ENCODE data around the gene NEURL3.

NEURL3 gene

DNA sequence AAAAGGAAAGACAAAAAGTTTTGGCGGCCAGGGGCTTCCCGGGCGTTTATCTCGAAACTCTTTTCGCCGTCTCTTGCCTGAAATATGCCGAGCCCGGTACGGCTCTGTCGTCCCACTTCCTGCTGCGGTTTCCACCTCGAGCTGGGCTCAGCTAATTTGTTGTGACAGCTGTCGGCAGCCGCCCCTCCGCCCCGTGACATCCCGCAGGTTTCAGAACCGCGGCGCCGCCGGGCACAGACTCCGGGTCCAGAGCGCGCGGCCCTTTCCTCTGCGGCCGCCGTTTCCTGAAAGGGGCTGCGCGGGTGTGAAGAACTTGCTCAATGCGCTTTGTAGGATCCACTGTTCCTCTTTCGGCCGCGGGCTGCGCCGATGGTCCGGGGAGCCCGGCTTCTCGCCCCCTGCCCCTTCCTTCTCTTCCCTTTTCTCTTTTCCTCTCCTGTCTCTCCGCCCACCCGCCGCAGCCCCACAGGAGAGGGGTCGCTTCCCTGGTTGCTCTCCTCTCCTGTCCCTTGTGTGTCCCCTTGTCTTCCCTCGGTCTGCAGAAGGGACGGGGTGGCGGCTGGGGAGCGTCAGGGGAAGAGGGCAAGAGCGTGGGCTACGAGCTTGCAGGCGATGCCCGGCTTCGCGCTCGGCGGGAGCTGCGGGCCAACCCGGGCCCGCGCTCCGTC lies 32.0 kb upstream of the NEURL3 start:
- H3K36me3 ChIP-seq: peaks cover 17 to 33% (median 22%) of the 10 kb centered on the region in 11 experiments
- H3K27me3 ChIP-seq: no peaks in the 10 kb centered on the region; a peak in 1 of 22 replicates
- peaks cover 0 to 5% (median 0%) of the 10 kb centered on the region in 11 experiments; a peak in 6 of 22 replicates for H3K9me3 ChIP-seq (replicated peaks in 1 of 11)
- peaks cover 69 to 85% (median 81%) of the 10 kb centered on the region in 10 experiments for H3K4me1 ChIP-seq
- TF ChIP-seq Cebpa-rat (IDR thresholded peaks at IDR 0.05): peak in 8 of 11 experiments; percentile 44 to 72 (median 68); a peak in 13 of 22 replicates
- H3K4me3 ChIP-seq: peak overlapping the region; percentile 76 to 95 (median 82)
- peak overlapping the region; percentile 94 to 99 (median 98) for H3K27ac ChIP-seq
- peak overlapping the region; percentile 93 to 99 (median 97) for H3K9ac ChIP-seq
- H4K20me1 ChIP-seq: peaks cover 49 to 55% (median 52%) of the 10 kb centered on the region in 11 experiments
- H3K4me2 ChIP-seq: peak overlapping the region; percentile 97 to 100 (median 99)

DNA sequence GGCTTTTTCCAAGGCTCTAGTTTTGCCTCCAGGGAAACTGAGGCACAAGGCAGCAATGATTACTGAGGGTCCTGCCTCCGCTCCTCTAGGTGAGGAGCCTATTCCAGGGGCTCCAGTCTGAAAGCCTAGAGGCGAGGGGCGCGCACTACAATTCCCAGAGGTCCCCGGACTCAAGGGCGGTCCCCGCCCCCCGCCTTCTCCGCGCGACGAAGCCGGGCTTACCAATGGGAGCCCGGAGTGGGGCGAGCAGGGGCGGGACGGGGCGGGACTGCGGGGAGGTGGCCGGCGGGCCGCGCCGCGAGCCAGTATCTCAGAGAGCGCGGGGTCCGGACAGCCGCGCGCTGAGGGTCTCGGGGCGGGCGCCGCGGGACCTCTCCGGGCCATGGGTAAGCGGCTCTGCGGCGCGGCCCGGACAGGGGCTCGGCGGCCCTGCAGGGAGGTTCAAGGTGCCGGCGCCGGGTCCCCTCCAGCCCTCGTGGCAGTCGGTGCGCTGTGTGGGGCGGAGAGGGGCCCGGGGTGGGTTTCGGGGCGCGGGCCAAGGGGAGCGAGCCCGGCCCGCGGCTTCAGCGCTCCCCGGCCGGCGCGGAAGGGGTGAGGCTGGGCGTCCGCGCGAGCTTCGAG lies 31.4 kb upstream of the NEURL3 start, which contains the start of gene ARID5A:
Gene ARID5A (plus strand): TSS at position 308 of the 621 bp plus-strand sequence. CDS start 75 bp downstream, at position 383.
- TF ChIP-seq Cebpa-rat (IDR thresholded peaks at IDR 0.05): no peak
- no peaks in the 10 kb centered on the region for H3K9me3 ChIP-seq (replicated peaks in 1 of 11)
- peak within 1 kb of the TSS; percentile 97 to 100 (median 99) for H3K4me2 ChIP-seq
- H3K27me3 ChIP-seq: no peaks in the 10 kb centered on the region; a peak in 1 of 22 replicates
- H3K4me3 ChIP-seq: peak within 1 kb of the TSS; percentile 76 to 95 (median 82)
- H3K36me3 ChIP-seq: peaks cover 10 to 26% (median 15%) of the 10 kb centered on the region in 11 experiments; a peak in 20 of 22 replicates
- peak within 1 kb of the TSS; percentile 93 to 99 (median 97) for H3K9ac ChIP-seq
- peak within 1 kb of the TSS; percentile 94 to 99 (median 98) for H3K27ac ChIP-seq
- peaks cover 69 to 85% (median 81%) of the 10 kb centered on the region in 10 experiments for H3K4me1 ChIP-seq
- H4K20me1 ChIP-seq: peaks cover 42 to 49% (median 45%) of the 10 kb centered on the region in 11 experiments

DNA sequence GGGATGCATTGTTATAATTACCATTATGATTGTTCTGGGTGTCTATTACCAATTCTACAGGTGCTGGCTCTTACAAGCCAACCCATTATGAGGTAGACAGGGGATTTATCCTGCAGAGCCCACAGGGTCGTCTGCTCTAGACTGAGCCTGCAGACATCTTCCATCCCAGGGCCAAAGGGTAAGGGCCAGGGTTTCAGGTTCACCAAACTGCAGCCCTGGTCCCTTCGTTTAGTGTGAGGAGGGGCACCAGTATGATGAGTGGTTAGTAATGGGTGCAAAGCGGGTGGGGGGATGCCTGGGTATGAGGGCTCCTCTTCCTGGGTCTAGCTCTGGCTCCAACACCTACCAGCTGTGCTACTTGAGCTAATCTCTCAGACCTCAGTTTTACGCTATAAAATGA lies 30.2 kb upstream of the NEURL3 start:
- Histone ChIP-seq H3K9me3 (replicated peaks in 1 of 11) (no peaks in the 10 kb centered on the region), H3K9ac (peak overlapping the region in 3 of 11 experiments; percentile 4 to 96 (median 96); a peak in 3 of 22 replicates), H3K27ac (peak overlapping the region in 4 of 11 experiments; percentile 92 to 99 (median 97); a peak in 6 of 22 replicates), H3K36me3 (peaks cover 0 to 14% (median 6%) of the 10 kb centered on the region in 11 experiments; a peak in 15 of 22 replicates), H3K4me1 (peaks cover 76 to 90% (median 89%) of the 10 kb centered on the region in 10 experiments), H3K27me3 (no peaks in the 10 kb centered on the region; a peak in 1 of 22 replicates), H4K20me1 (peaks cover 30 to 37% (median 33%) of the 10 kb centered on the region in 11 experiments), H3K4me3 (no peak overlapping the region), H3K4me2 (peak overlapping the region; percentile 92 to 100 (median 98))
- no peak for TF ChIP-seq Cebpa-rat (IDR thresholded peaks at IDR 0.05)

DNA sequence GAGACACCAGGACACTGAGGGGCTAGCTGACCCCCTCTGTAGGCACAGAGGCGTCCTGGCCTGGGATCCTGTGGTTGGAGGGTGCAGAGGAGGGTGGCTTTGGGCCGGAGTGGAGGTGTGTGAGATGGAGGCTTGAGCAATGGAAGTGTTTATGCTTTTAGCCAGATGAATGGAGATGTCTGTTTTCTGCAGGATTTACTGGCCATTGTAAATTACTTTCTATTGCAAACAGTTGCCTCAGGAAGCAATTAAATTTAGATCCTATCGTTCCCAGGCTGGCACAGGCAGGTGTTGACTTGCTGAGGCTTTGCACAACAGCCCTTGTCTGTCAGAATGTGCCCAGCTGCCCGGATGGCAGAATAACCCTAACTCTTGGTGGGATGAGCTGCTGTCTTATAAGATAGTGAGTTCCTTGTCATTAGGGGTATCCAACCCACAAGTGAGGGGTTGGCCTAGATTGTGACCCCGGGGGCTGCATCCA lies 29.6 kb upstream of the NEURL3 start:
- Histone ChIP-seq H3K9ac (peak overlapping the region in 9 of 11 experiments; percentile 6 to 96 (median 63); a peak in 14 of 22 replicates), H3K4me1 (peaks cover 76 to 90% (median 89%) of the 10 kb centered on the region in 10 experiments), H3K27ac (peak overlapping the region; percentile 67 to 98 (median 88); a peak in 16 of 22 replicates), H3K27me3 (no peaks in the 10 kb centered on the region; a peak in 1 of 22 replicates), H3K4me3 (no peak overlapping the region), H3K36me3 (peaks cover 0 to 8% (median 0%) of the 10 kb centered on the region in 11 experiments; a peak in 5 of 22 replicates), H4K20me1 (peaks cover 24 to 31% (median 27%) of the 10 kb centered on the region in 11 experiments), H3K9me3 (replicated peaks in 1 of 11) (no peaks in the 10 kb centered on the region), H3K4me2 (peak overlapping the region; percentile 92 to 100 (median 98))
- no peak for TF ChIP-seq Cebpa-rat (IDR thresholded peaks at IDR 0.05)

DNA sequence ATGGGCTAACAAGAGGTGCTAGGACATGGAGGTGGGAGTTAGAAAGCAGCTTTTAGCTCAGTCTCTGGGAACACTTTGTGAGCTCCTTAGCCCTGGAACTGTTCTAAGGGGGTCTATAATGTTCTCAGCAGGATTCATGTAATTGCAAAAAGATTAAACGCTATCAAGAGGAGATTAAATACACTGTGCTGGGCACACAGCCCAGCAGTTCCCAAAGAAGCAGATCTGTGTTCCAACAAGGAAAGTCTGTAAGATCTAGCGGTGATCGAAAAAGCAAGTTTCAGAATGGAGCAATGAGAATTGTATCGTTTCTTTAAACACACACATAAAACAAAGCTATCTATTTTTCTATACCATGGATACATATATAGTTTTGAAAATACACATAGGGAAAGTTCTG lies 29.0 kb upstream of the NEURL3 start:
- no peaks in the 10 kb centered on the region; a peak in 1 of 22 replicates for H3K27me3 ChIP-seq
- no peaks in the 10 kb centered on the region for H3K9me3 ChIP-seq (replicated peaks in 1 of 11)
- H3K4me3 ChIP-seq: peak overlapping the region in 3 of 10 experiments; percentile 22 to 45 (median 32); a peak in 5 of 20 replicates
- H3K4me2 ChIP-seq: peak overlapping the region; percentile 92 to 100 (median 98)
- peaks cover 18 to 25% (median 21%) of the 10 kb centered on the region in 11 experiments for H4K20me1 ChIP-seq
- H3K36me3 ChIP-seq: peaks cover 0 to 2% (median 0%) of the 10 kb centered on the region in 11 experiments; a peak in 1 of 22 replicates
- TF ChIP-seq Cebpa-rat (IDR thresholded peaks at IDR 0.05): no peak
- peak overlapping the region; percentile 21 to 90 (median 66); a peak in 21 of 22 replicates for H3K9ac ChIP-seq
- H3K4me1 ChIP-seq: peaks cover 76 to 90% (median 89%) of the 10 kb centered on the region in 10 experiments
- peak overlapping the region; percentile 67 to 98 (median 88) for H3K27ac ChIP-seq

DNA sequence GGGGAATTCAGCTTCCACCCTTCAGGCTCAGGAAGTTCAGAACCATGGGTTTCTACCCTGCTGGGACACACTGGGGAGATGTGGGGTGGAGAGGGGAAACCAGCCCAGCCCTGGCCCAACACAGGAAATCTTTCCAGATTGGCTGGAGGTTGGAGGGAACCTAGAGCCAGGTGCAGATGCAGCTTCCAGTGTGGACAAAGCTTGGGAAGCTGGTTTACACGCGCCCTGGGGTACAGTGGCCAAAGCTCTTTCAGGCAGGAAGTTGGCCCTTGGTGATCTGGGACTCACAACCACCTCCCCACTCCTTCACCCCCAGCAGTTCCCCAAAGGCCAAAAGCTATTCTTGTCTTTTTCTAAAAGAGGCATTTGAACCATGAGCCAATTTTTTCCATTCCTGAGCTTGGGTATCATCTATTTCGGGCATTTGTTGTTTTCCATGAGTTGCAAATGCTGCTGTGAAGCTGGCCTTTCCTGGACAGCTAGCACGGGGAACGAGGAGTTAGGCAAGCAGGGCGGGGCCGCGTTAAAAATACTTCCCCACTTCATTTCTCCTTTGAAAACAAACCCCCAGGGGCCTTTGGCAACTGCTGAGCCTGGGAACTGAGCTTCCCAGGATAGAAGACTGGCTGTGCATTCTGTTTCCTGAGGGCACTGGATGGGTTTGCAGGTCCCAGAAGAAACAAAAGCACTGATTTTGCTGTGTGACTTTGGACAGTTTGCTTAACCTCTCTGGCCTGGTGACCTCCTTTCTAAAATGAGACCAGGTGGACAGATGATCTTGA lies 28.3 kb upstream of the NEURL3 start:
- peak overlapping the region; percentile 92 to 100 (median 98) for H3K4me2 ChIP-seq
- H3K27me3 ChIP-seq: no peaks in the 10 kb centered on the region
- peak overlapping the region; percentile 67 to 98 (median 88) for H3K27ac ChIP-seq
- H3K9me3 ChIP-seq (replicated peaks in 1 of 11): no peaks in the 10 kb centered on the region
- peak overlapping the region; percentile 21 to 90 (median 66) for H3K9ac ChIP-seq
- peaks cover 77 to 90% (median 89%) of the 10 kb centered on the region in 10 experiments for H3K4me1 ChIP-seq
- H3K4me3 ChIP-seq: peak overlapping the region in 8 of 10 experiments; percentile 5 to 45 (median 19); a peak in 11 of 20 replicates
- TF ChIP-seq Cebpa-rat (IDR thresholded peaks at IDR 0.05): peak in 6 of 11 experiments; percentile 14 to 90 (median 60); a peak in 8 of 22 replicates
- peaks cover 12 to 18% (median 14%) of the 10 kb centered on the region in 11 experiments; a peak in 21 of 22 replicates for H4K20me1 ChIP-seq
- no peaks in the 10 kb centered on the region for H3K36me3 ChIP-seq

DNA sequence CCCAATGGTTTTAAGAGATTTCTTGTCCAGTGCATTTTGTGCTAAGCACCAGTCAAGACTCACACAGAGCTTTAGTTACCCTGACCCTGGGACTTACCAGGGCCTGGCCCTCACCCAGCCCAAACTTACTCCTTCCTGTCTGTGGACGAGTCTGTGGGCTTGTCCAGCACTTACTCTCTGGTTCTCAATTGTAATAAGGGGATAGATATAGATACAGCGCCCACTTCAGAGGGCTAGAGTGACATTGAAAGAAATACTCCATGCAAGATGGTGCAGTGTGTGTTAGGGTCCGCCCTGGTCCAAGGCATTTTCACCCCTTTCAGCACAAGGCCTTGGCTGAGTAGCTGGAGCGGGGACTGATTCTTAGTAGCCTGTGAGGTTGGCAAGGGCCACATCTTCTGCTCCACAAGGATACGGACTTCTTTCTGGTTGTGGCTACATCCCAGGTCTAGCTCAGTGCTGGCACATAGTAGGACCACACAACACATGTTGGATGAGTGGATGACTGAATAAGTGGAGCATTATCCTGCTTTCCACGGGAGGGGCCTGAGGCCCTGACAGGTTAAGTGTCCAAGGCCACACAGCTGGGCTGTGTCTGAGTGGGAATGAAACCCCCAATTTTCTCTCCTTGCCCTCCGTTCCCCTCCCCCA lies 27.6 kb upstream of the NEURL3 start:
- Histone ChIP-seq H3K4me2 (peak overlapping the region; percentile 92 to 100 (median 98)), H3K36me3 (no peaks in the 10 kb centered on the region), H3K27me3 (no peaks in the 10 kb centered on the region), H3K27ac (peak overlapping the region; percentile 67 to 98 (median 88)), H3K9ac (peak overlapping the region; percentile 21 to 90 (median 66)), H3K4me3 (peak overlapping the region in 8 of 10 experiments; percentile 6 to 45 (median 21); a peak in 9 of 20 replicates), H4K20me1 (peaks cover 4 to 11% (median 7%) of the 10 kb centered on the region in 11 experiments; a peak in 21 of 22 replicates), H3K4me1 (peaks cover 84 to 90% (median 89%) of the 10 kb centered on the region in 10 experiments), H3K9me3 (replicated peaks in 1 of 11) (no peaks in the 10 kb centered on the region)
- TF ChIP-seq Cebpa-rat (IDR thresholded peaks at IDR 0.05): no peak
